GF-D8 (cell line): ENCODE results near the gene MILR1.
A peak's percentile ranks its signal among the peaks of the same experiment; 100 is the strongest.

Source experiments
- DNase-seq: peaks from one replicate; lab custom pipeline; 2025; lab: John Stamatoyannopoulos, UW

Gene MILR1

GRCh38 chr17:64503341-64503740 is 54.4 kb downstream of the MILR1 start:
- DNase-seq, result no peak

GRCh38 chr17:64503821-64504768 is 55.2 kb downstream of the MILR1 start:
- DNase-seq, result no peak

- DNase-seq, result no peak
Measured at GRCh38 chr17:64504769-64505339, 55.9 kb downstream of the MILR1 start.

- peak; percentile 66 for DNase-seq
Measured at GRCh38 chr17:64505340-64506200, 56.7 kb downstream of the MILR1 start.

- DNase-seq, result peak; percentile 92
Measured at GRCh38 chr17:64506201-64506575, 57.3 kb downstream of the MILR1 start, which contains the start of gene DDX5. DDX5 (minus strand) TSS chr17:64506289; CDS start chr17:64506119, 170 bp downstream.

GRCh38 chr17:64506576-64507412 is 57.9 kb downstream of the MILR1 start, which contains the start of gene CEP95:
CEP95 (plus strand) TSS chr17:64506977; CDS start chr17:64507098, 121 bp downstream.
- DNase-seq, result peak; percentile 87

- peak; percentile 27 for DNase-seq
Measured at GRCh38 chr17:64507413-64507782, 58.5 kb downstream of the MILR1 start.

GRCh38 chr17:64508683-64509082 is 59.8 kb downstream of the MILR1 start:
- DNase-seq, result no peak

GRCh38 chr17:64509179-64509578 is 60.3 kb downstream of the MILR1 start:
- DNase-seq, result no peak

GRCh38 chr17:64515419-64515818 is 66.5 kb downstream of the MILR1 start:
- peak; percentile 50 for DNase-seq

GRCh38 chr17:64515829-64516228 is 66.9 kb downstream of the MILR1 start:
- DNase-seq, result no peak
